OCI-LY1 (cell line): ENCODE results near the gene KRTAP6-3.

Experiments
- CTCF ChIP-seq: fragments of 200-600 bp; sonication (generic), shearing (Covaris generic); IDR thresholded peaks from 2 replicates; pipeline ENCODE4 v1.5.1; 2017; ENCODE audit warnings: mild to moderate bottlenecking, antibody characterized with exemption, low read length, moderate library complexity, mixed read lengths
- EZH2 ChIP-seq: fragments of 200-600 bp; sonication (generic), shearing (Covaris generic); IDR thresholded peaks from 2 replicates; pipeline ENCODE4 v1.8.0; 2017; ENCODE audit warnings: borderline replicate concordance, mixed run types, mild to moderate bottlenecking, antibody characterized with exemption, low read length, moderate library complexity, mixed read lengths

- TF ChIP-seq CTCF (no peak), EZH2 (no peak)
These were observed 13.7 kb downstream of the KRTAP6-3 start for GRCh38 chr21:30605968-30606367.
